ENCODE results near the gene MEGF11. TPM values are rescaled to one million over a fixed set of nuclear protein-coding genes. Genes with fewer than 3 reads are reported as not detected.

The MEGF11 gene
- polyA plus RNA-seq, 2 of the 4 experiments (the other 2 are of a cell fraction), result 0.25 to 0.31 TPM

DNA sequence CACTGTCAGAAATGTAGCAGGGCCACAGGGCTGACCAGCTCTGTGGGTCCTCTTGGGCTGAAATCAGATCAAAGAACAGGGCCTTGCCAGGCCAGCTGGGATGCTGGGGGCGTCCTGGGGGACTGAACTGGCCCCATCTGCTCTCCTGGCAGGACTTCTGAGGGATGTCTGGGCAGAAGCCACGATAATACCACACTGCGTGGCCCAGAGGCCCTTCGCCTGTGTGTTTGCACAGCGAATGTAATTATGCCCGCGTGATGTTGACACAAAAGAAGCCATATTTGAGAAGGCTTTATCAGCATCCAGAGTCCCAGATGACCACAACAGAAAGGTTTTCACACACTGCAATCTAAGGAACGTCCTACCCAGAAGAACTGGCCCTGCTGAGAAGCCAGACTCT lies 210.3 kb downstream of the MEGF11 start:
- FAIRE-seq, result no peak
- 34% methylated on average over 8 of the region's 8 CpGs for WGBS (ENCODE audit: missing lambda C conversion rate)
- CTCF ChIA-PET, result interaction anchor here (1.1 kb wide), 1 partner anchor 10 kb away, joined by 3 read pairs; no protein-coding TSS in a partner anchor

DNA sequence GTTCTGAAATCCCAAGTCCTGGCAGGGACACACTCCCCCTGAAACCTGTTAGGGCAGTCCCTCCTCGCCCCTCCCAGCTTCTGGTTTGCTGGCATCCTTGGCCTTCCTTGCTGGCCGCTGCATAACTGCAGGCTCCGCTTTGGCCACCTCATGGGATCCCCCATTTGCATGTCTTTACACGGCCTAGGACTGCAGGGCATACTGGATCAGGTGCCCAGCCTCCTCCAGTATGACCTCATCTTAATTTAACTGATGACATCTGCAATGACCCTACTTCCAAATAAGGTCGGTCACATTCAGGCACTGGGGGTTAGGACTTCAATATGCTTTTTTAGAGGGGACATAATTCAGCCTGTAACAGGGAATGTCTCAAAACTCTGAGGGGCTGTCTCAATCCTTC lies 210.9 kb downstream of the MEGF11 start:
- no peak overlapping the region for H3K27ac ChIP-seq
- H3K4me1 ChIP-seq, result no peaks in the 10 kb centered on the region
- FAIRE-seq (no peak), ATAC-seq (no peak), DNase-seq (ENCODE audit: low read depth in 1 of 2, low spot score in 1 of 2) (no peak)
- 65% methylated on average over 5 of the region's 5 CpGs for WGBS (ENCODE audit: missing lambda C conversion rate)
- H3K4me3 ChIP-seq, result no peak overlapping the region
- ChIA-PET CTCF (interaction anchor here (1.1 kb wide), 1 partner anchor 10 kb away, joined by 3 read pairs; no protein-coding TSS in a partner anchor), POLR2A (no interaction called here)
- H3K4me2 ChIP-seq, result no peak overlapping the region
- TF ChIP-seq MAFK (IDR thresholded peaks at IDR 0.05; ENCODE audit: partially characterized antibody) (no peak), RARB (CRISPR knock-in tag; IDR thresholded peaks at IDR 0.05) (no peak), FOXS1 (CRISPR knock-in tag; IDR thresholded peaks at IDR 0.05) (no peak), HOXB5 (CRISPR knock-in tag; IDR thresholded peaks at IDR 0.05) (no peak), HOXB13 (CRISPR knock-in tag; IDR thresholded peaks at IDR 0.05; ENCODE audit: low read depth) (no peak)
- TF ChIP-seq, protein P1, sequence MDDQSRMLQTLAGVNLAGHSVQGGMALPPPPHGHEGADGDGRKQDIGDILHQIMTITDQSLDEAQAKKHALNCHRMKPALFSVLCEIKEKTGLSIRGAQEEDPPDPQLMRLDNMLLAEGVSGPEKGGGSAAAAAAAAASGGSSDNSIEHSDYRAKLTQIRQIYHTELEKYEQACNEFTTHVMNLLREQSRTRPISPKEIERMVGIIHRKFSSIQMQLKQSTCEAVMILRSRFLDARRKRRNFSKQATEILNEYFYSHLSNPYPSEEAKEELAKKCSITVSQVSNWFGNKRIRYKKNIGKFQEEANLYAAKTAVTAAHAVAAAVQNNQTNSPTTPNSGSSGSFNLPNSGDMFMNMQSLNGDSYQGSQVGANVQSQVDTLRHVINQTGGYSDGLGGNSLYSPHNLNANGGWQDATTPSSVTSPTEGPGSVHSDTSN (IDR thresholded peaks at IDR 0.05), result no peak
- H3K9me3 ChIP-seq, result no peaks in the 10 kb centered on the region

More for the DNA sequence above, 210.3 kb downstream of the MEGF11 start:
- ATAC-seq (no peak), DNase-seq (ENCODE audit: low read depth in 1 of 2, low spot score in 1 of 2) (no peak)
- POLR2A ChIA-PET, result no interaction called here
- no peak overlapping the region for H3K4me2 ChIP-seq
- no peaks in the 10 kb centered on the region for H3K9me3 ChIP-seq
- TF ChIP-seq CBX8 (IDR thresholded peaks at IDR 0.05), result no peak
- no peak for TF ChIP-seq EHMT2 (IDR thresholded peaks at IDR 0.05; ENCODE audit: low read depth)
- TF ChIP-seq RAD21 (conservative IDR thresholded peaks at IDR 0.05 in 1 of 2, IDR thresholded peaks at IDR 0.05 in 1 of 2), result no peak
- no peak for TF ChIP-seq POLR2AphosphoS2 (conservative IDR thresholded peaks at IDR 0.05; ENCODE audit: low read length)
- no peak for TF ChIP-seq HOXB13 (CRISPR knock-in tag; IDR thresholded peaks at IDR 0.05; ENCODE audit: low read depth)
- no peak for TF ChIP-seq MAFK (IDR thresholded peaks at IDR 0.05; ENCODE audit: partially characterized antibody)
- TF ChIP-seq HOXA7 (CRISPR knock-in tag; IDR thresholded peaks at IDR 0.05), result no peak
- TF ChIP-seq CEBPB (IDR thresholded peaks at IDR 0.05), result no peak
- TF ChIP-seq, protein P2, sequence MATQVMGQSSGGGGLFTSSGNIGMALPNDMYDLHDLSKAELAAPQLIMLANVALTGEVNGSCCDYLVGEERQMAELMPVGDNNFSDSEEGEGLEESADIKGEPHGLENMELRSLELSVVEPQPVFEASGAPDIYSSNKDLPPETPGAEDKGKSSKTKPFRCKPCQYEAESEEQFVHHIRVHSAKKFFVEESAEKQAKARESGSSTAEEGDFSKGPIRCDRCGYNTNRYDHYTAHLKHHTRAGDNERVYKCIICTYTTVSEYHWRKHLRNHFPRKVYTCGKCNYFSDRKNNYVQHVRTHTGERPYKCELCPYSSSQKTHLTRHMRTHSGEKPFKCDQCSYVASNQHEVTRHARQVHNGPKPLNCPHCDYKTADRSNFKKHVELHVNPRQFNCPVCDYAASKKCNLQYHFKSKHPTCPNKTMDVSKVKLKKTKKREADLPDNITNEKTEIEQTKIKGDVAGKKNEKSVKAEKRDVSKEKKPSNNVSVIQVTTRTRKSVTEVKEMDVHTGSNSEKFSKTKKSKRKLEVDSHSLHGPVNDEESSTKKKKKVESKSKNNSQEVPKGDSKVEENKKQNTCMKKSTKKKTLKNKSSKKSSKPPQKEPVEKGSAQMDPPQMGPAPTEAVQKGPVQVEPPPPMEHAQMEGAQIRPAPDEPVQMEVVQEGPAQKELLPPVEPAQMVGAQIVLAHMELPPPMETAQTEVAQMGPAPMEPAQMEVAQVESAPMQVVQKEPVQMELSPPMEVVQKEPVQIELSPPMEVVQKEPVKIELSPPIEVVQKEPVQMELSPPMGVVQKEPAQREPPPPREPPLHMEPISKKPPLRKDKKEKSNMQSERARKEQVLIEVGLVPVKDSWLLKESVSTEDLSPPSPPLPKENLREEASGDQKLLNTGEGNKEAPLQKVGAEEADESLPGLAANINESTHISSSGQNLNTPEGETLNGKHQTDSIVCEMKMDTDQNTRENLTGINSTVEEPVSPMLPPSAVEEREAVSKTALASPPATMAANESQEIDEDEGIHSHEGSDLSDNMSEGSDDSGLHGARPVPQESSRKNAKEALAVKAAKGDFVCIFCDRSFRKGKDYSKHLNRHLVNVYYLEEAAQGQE (IDR thresholded peaks at IDR 0.05), result no peak
- TF ChIP-seq MAZ (IDR thresholded peaks at IDR 0.05; ENCODE audit: borderline replicate concordance, low read depth, low read length), result no peak
- no peak for TF ChIP-seq HEYL (CRISPR knock-in tag; IDR thresholded peaks at IDR 0.05)
- TF ChIP-seq NPAS2 (CRISPR knock-in tag; IDR thresholded peaks at IDR 0.05; ENCODE audit: borderline replicate concordance), result no peak
- TF ChIP-seq KDM1A (IDR thresholded peaks at IDR 0.05; ENCODE audit: low read depth), result no peak
- TF ChIP-seq, protein P3, sequence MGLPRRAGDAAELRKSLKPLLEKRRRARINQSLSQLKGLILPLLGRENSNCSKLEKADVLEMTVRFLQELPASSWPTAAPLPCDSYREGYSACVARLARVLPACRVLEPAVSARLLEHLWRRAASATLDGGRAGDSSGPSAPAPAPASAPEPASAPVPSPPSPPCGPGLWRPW (IDR thresholded peaks at IDR 0.05), result no peak
- TF ChIP-seq, protein P1 (IDR thresholded peaks at IDR 0.05), result no peak
- no peak for TF ChIP-seq ZFP36 (IDR thresholded peaks at IDR 0.05; ENCODE audit: borderline replicate concordance, partially characterized antibody)
- TF ChIP-seq, protein P4, sequence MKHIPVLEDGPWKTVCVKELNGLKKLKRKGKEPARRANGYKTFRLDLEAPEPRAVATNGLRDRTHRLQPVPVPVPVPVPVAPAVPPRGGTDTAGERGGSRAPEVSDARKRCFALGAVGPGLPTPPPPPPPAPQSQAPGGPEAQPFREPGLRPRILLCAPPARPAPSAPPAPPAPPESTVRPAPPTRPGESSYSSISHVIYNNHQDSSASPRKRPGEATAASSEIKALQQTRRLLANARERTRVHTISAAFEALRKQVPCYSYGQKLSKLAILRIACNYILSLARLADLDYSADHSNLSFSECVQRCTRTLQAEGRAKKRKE (CRISPR knock-in tag; IDR thresholded peaks at IDR 0.05; ENCODE audit: low read depth), result no peak
- no peak for TF ChIP-seq SREBF2 (IDR thresholded peaks at IDR 0.05)
- no peaks in the 10 kb centered on the region for H3K4me1 ChIP-seq
- no peak overlapping the region for H3K27ac ChIP-seq
- no peak overlapping the region for H3K4me3 ChIP-seq
